Panc1 (cell line): ENCODE data around the gene CFH. TPM values are rescaled to one million over a fixed set of nuclear protein-coding genes. Genes with fewer than 3 reads are reported as not detected.

Source experiments
- ATAC-seq: fragments of 200-7000 bp; cut with Tn5 transposase; 2 replicates; pipeline ENCODE4 v1.9.1; 2020; ENCODE audit warnings: mild to moderate bottlenecking, moderate library complexity
- BruUV-seq: library from RNA; stranded (reverse); fragments of 400-500 nt; replicated peaks from 2 replicates; lab custom pipeline; 2021; lab: Mats Ljungman, UMichigan
- CTCF ChIA-PET: fragments of 300-600 bp; sonication (Branson Sonifier 250); formaldehyde crosslinking; loops from one replicate; lab custom pipeline; 2022; ENCODE audit warnings: antibody characterized with exemption; lab: Charles Lee
- POLR2A ChIA-PET: fragments of 300-600 bp; sonication (Branson Sonifier 250); formaldehyde crosslinking; loops from one replicate; lab custom pipeline; 2022; ENCODE audit warnings: antibody characterized with exemption; lab: Charles Lee
- DNase-seq: peaks from one replicate; pipeline ENCODE4 v3.0.0-alpha.2; 2010; ENCODE audit warnings: low read depth, low spot score
- H3K27ac ChIP-seq: 2 replicates; pipeline ENCODE4 v1.5.1; 2011; ENCODE audit warnings: mild to moderate bottlenecking, low read length, inconsistent platforms
- H3K27me3 ChIP-seq: fragments of 200-500 bp; sonication (Bioruptor generic); 2 replicates; pipeline ENCODE4 v1.6.0; 2014; ENCODE audit warnings: low read length, inconsistent platforms; ENCODE audit not compliant: control insufficient read depth, insufficient read depth
- H3K36me3 ChIP-seq: fragments of 200-500 bp; sonication (Bioruptor generic); 2 replicates; pipeline ENCODE4 v1.5.1; 2014; ENCODE audit warnings: inconsistent platforms, mild to moderate bottlenecking, low read length, moderate library complexity; ENCODE audit not compliant: control insufficient read depth, insufficient read depth
- H3K4me1 ChIP-seq: 2 replicates; pipeline ENCODE4 v1.5.1; 2011; ENCODE audit warnings: inconsistent platforms, mild to moderate bottlenecking, low read length, moderate library complexity; ENCODE audit not compliant: control insufficient read depth, insufficient read depth
- H3K4me3 ChIP-seq, 2 experiments: 2 replicates each; pipeline ENCODE4 v1.5.1; 2011 to 2012; ENCODE audit warnings: low read depth in 2 of 2, low read length in 2 of 2, mild to moderate bottlenecking in 2 of 2, inconsistent platforms in 1 of 2, moderate library complexity in 1 of 2
- H3K9me3 ChIP-seq: fragments of 200-500 bp; sonication (Bioruptor generic); 2 replicates; pipeline ENCODE4 v1.5.1; 2014; ENCODE audit warnings: low read depth, mild to moderate bottlenecking, inconsistent platforms, low read length, moderate library complexity; ENCODE audit not compliant: control insufficient read depth, insufficient read depth
- POLR2AphosphoS5 ChIP-seq: IDR thresholded peaks from 2 replicates; pipeline ENCODE4 v1.6.1; 2012; ENCODE audit warnings: mild to moderate bottlenecking, low read depth, low read length, moderate library complexity
- SIN3A ChIP-seq: IDR thresholded peaks from 2 replicates; pipeline ENCODE4 v1.6.1; 2012; ENCODE audit warnings: low read depth, mild to moderate bottlenecking, low read length, moderate library complexity, borderline replicate concordance; ENCODE audit not compliant: insufficient read depth
- TCF7L2 ChIP-seq: IDR thresholded peaks from 2 replicates; pipeline ENCODE4 v1.6.1; 2011; ENCODE audit warnings: mild to moderate bottlenecking, low read depth, low read length, inconsistent platforms
- in situ Hi-C: cut with HindIII; loops from 2 replicates; pipeline ENCODE4 v1.10.0; 2016; ENCODE audit warnings: low sequenced_read_pairs, low pct_unique_long_range_greater_than_20kb
- intact Hi-C: fragments of 100-400 bp; cut with micrococcal nuclease; formaldehyde crosslinking; loops from one replicate; pipeline ENCODE4 v1.10.0; 2022; ENCODE audit not compliant: unreplicated experiment
- total RNA-seq: library from RNA; stranded (reverse); gene quantifications from one replicate; pipeline ENCODE4 v1.2.1, GENCODE V29; 2021; ENCODE audit not compliant: unreplicated experiment
- TF ChIP-seq, protein P1 (sequence below), 2 experiments: IDR thresholded peaks; 2 replicates each; pipeline ENCODE4 v1.6.1; 2011 to 2012; ENCODE audit warnings: low read depth in 2 of 2, control low read depth in 1 of 2, low read length in 1 of 2, mild to moderate bottlenecking in 1 of 2, moderate library complexity in 1 of 2; ENCODE audit not compliant: insufficient read depth in 1 of 2
- TF ChIP-seq, protein P2 (sequence below): fragments of 450-650 bp; IDR thresholded peaks from 2 replicates; pipeline ENCODE4 v1.5.1; 2017; ENCODE audit warnings: mild to moderate bottlenecking

CFH gene
- total RNA-seq, 1 experiment from 2014 or later = 0.36 TPM

DNA sequence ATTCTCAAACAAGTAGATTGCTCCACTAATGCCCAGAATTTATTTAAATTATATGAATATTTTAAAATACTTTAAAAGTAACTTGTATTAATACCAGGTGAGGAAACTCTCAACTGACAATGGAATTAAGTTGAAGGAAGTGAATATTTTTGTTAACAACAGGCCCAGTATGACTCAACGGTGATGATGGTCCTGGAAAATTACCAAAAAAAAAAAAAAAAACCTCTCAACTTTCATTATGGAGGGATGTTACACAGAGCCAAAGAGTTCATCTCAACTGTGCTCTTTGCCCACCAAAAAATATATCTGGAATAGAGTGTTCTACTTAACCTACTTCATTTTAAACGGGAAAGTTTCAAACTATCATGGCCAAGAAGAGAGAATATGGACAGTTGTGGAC, 28.3 kb downstream of the CFH start:
- no peak overlapping the region for H3K27ac ChIP-seq
- intact Hi-C loops (no loop called here), in situ Hi-C loops (no loop called here)
- CTCF ChIA-PET = no interaction called here
- no peak overlapping the region for H3K4me3 ChIP-seq
- no peaks in the 10 kb centered on the region for H3K36me3 ChIP-seq
- no peaks in the 10 kb centered on the region for H3K27me3 ChIP-seq
- DNase-seq (no peak), ATAC-seq (no peak)
- BruUV-seq = no TSS peak
- H3K4me1 ChIP-seq = no peaks in the 10 kb centered on the region
- H3K9me3 ChIP-seq = no peaks in the 10 kb centered on the region
- TF ChIP-seq SIN3A = no peak
- no peak for TF ChIP-seq POLR2AphosphoS5
- TF ChIP-seq, protein P1, sequence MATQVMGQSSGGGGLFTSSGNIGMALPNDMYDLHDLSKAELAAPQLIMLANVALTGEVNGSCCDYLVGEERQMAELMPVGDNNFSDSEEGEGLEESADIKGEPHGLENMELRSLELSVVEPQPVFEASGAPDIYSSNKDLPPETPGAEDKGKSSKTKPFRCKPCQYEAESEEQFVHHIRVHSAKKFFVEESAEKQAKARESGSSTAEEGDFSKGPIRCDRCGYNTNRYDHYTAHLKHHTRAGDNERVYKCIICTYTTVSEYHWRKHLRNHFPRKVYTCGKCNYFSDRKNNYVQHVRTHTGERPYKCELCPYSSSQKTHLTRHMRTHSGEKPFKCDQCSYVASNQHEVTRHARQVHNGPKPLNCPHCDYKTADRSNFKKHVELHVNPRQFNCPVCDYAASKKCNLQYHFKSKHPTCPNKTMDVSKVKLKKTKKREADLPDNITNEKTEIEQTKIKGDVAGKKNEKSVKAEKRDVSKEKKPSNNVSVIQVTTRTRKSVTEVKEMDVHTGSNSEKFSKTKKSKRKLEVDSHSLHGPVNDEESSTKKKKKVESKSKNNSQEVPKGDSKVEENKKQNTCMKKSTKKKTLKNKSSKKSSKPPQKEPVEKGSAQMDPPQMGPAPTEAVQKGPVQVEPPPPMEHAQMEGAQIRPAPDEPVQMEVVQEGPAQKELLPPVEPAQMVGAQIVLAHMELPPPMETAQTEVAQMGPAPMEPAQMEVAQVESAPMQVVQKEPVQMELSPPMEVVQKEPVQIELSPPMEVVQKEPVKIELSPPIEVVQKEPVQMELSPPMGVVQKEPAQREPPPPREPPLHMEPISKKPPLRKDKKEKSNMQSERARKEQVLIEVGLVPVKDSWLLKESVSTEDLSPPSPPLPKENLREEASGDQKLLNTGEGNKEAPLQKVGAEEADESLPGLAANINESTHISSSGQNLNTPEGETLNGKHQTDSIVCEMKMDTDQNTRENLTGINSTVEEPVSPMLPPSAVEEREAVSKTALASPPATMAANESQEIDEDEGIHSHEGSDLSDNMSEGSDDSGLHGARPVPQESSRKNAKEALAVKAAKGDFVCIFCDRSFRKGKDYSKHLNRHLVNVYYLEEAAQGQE (IDR thresholded peaks at IDR 0.05; ENCODE audit: insufficient read depth in 1 of 2, low read depth in 2 of 2, low read length in 1 of 2) = no peak
- TF ChIP-seq, protein P2, sequence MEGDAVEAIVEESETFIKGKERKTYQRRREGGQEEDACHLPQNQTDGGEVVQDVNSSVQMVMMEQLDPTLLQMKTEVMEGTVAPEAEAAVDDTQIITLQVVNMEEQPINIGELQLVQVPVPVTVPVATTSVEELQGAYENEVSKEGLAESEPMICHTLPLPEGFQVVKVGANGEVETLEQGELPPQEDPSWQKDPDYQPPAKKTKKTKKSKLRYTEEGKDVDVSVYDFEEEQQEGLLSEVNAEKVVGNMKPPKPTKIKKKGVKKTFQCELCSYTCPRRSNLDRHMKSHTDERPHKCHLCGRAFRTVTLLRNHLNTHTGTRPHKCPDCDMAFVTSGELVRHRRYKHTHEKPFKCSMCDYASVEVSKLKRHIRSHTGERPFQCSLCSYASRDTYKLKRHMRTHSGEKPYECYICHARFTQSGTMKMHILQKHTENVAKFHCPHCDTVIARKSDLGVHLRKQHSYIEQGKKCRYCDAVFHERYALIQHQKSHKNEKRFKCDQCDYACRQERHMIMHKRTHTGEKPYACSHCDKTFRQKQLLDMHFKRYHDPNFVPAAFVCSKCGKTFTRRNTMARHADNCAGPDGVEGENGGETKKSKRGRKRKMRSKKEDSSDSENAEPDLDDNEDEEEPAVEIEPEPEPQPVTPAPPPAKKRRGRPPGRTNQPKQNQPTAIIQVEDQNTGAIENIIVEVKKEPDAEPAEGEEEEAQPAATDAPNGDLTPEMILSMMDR = no peak
- TF ChIP-seq TCF7L2 = no peak
- POLR2A ChIA-PET = no interaction called here

DNA sequence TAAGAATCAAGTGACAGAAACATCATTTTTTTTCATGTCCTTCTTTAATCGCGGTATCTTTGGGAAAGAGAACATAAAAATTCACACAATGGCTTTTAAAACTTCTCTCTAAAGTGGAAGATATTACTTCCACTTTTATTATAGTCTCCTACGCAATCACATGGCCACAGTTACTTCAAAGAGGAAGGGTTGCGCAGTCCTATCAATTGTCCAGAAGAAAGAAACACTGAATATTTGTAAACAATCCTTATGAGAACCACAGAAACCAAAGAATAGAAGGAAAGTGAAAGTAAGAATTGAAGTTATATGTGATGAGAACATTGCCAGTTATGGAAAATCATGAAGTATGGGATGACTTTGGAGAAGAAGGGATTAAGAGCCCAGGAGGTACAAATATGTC, 32.6 kb downstream of the CFH start:
- ATAC-seq (no peak), DNase-seq (no peak)
- intact Hi-C loops (no loop called here), in situ Hi-C loops (no loop called here)
- Histone ChIP-seq H3K27ac (no peak overlapping the region), H3K4me3 (no peak overlapping the region), H3K4me1 (no peaks in the 10 kb centered on the region), H3K9me3 (no peaks in the 10 kb centered on the region), H3K27me3 (no peaks in the 10 kb centered on the region), H3K36me3 (no peaks in the 10 kb centered on the region)
- TF ChIP-seq, protein P2 = no peak
- no peak for TF ChIP-seq SIN3A
- TF ChIP-seq POLR2AphosphoS5 = no peak
- TF ChIP-seq, protein P1 (IDR thresholded peaks at IDR 0.05; ENCODE audit: insufficient read depth in 1 of 2, low read depth in 2 of 2, low read length in 1 of 2) = no peak
- no peak for TF ChIP-seq TCF7L2
- CTCF ChIA-PET = no interaction called here
- BruUV-seq = no TSS peak
- POLR2A ChIA-PET = no interaction called here
